Trophoblast cell (in vitro differentiated cells and primary cell): Measurements from ENCODE around the gene TRUB1. TPM values are rescaled to one million over a fixed set of nuclear protein-coding genes. Genes with fewer than 3 reads are reported as not detected.
"Not testable (repeated sequence)": the region's sequence is repeated elsewhere in the genome, so short reads cannot be mapped to it uniquely, and the experiment has no call there.

Experiments used
- DNase-seq, 2 donors: peaks; one replicate each; pipeline ENCODE4 v3.0.0-alpha.2; 2016
- H2AFZ ChIP-seq: 2 replicates; pipeline ENCODE4 v1.6.1; 2013; ENCODE audit warnings: low read length, moderate library complexity, mild to moderate bottlenecking; ENCODE audit not compliant: insufficient read depth, poor library complexity
- H2AK5ac ChIP-seq: 2 replicates; pipeline ENCODE4 v1.6.1; 2013; ENCODE audit warnings: mild to moderate bottlenecking, low read length
- H2BK120ac ChIP-seq: 2 replicates; pipeline ENCODE4 v1.6.1; 2013; ENCODE audit warnings: low read length, mild to moderate bottlenecking, moderate library complexity; ENCODE audit not compliant: insufficient read depth, poor library complexity
- H2BK12ac ChIP-seq: 2 replicates; pipeline ENCODE4 v1.6.1; 2013; ENCODE audit warnings: mild to moderate bottlenecking, low read length, moderate library complexity
- H2BK5ac ChIP-seq: 2 replicates; pipeline ENCODE4 v1.6.1; 2013; ENCODE audit warnings: low read length, low read depth, moderate library complexity, mild to moderate bottlenecking; ENCODE audit not compliant: poor library complexity
- H3K14ac ChIP-seq: 2 replicates; pipeline ENCODE4 v1.6.1; 2013; ENCODE audit warnings: mild to moderate bottlenecking, low read length
- H3K18ac ChIP-seq: 2 replicates; pipeline ENCODE4 v1.6.1; 2013; ENCODE audit warnings: mild to moderate bottlenecking, low read length
- H3K23ac ChIP-seq: 2 replicates; pipeline ENCODE4 v1.6.1; 2013; ENCODE audit warnings: low read length
- H3K27ac ChIP-seq: 2 replicates; pipeline ENCODE4 v1.5.1; 2013; ENCODE audit warnings: low read depth, mild to moderate bottlenecking, inconsistent platforms, low read length, moderate library complexity
- H3K27me3 ChIP-seq: 2 replicates; pipeline ENCODE4 v1.6.1; 2013; ENCODE audit warnings: inconsistent platforms, mild to moderate bottlenecking, low read length, moderate library complexity; ENCODE audit not compliant: insufficient read depth
- H3K36me3 ChIP-seq, 2 experiments: 1 replicate in 1 of 2; 2 replicates in 1 of 2; pipeline ENCODE4 v1.6.1; 2013; ENCODE audit warnings: low read length in 2 of 2, mild to moderate bottlenecking in 2 of 2, moderate library complexity in 1 of 2; ENCODE audit not compliant: insufficient read depth in 2 of 2, control insufficient read depth in 1 of 2
- H3K4ac ChIP-seq: 2 replicates; pipeline ENCODE4 v1.6.1; 2013; ENCODE audit warnings: low read depth, mild to moderate bottlenecking, low read length, moderate library complexity
- H3K4me1 ChIP-seq, 2 experiments: 1 replicate in 1 of 2; 2 replicates in 1 of 2; pipeline ENCODE4 v1.6.1; 2013; ENCODE audit warnings: low read length in 2 of 2, mild to moderate bottlenecking in 2 of 2, moderate library complexity in 1 of 2; ENCODE audit not compliant: insufficient read depth in 2 of 2, control insufficient read depth in 1 of 2
- H3K4me2 ChIP-seq: 2 replicates; pipeline ENCODE4 v1.6.1; 2013; ENCODE audit warnings: inconsistent platforms, mild to moderate bottlenecking, low read length, moderate library complexity
- H3K4me3 ChIP-seq: 2 replicates; pipeline ENCODE4 v1.5.1; 2013; ENCODE audit warnings: mild to moderate bottlenecking, low read depth, low read length, inconsistent platforms
- H3K79me1 ChIP-seq: one replicate; pipeline ENCODE4 v1.6.1; 2013; ENCODE audit warnings: low read length
- H3K79me2 ChIP-seq: 2 replicates; pipeline ENCODE4 v1.6.1; 2013; ENCODE audit warnings: low read length, mild to moderate bottlenecking; ENCODE audit not compliant: control insufficient read depth, insufficient read depth, poor library complexity
- H3K9ac ChIP-seq: 2 replicates; pipeline ENCODE4 v1.6.1; 2013; ENCODE audit warnings: mild to moderate bottlenecking, low read length
- H3K9me3 ChIP-seq: 2 replicates; pipeline ENCODE4 v1.6.1; 2013; ENCODE audit warnings: low read depth, mild to moderate bottlenecking, control low read depth, inconsistent platforms, low read length; ENCODE audit not compliant: insufficient read depth
- H4K12ac ChIP-seq: 2 replicates; pipeline ENCODE4 v1.6.1; 2013; ENCODE audit warnings: low read depth, mild to moderate bottlenecking, low read length, moderate library complexity
- H4K8ac ChIP-seq: 2 replicates; pipeline ENCODE4 v1.6.1; 2013; ENCODE audit warnings: low read depth, mild to moderate bottlenecking, low read length, moderate library complexity
- H4K91ac ChIP-seq: one replicate; pipeline ENCODE4 v1.6.1; 2013; ENCODE audit warnings: low read depth, mild to moderate bottlenecking, low read length, moderate library complexity
- WGBS: extraction: QIAGEN DNeasy Blood & Tissue Kit; methylation state at CpG from one replicate; pipeline ENCODE4 v1.1.7; 2013; ENCODE audit warnings: missing lambda C conversion rate; ENCODE audit not compliant: insufficient read length, insufficient coverage; ENCODE audit errors: extremely low coverage; 5-methylcytosine and 5-hydroxymethylcytosine counted together
- polyA plus RNA-seq: library from polyadenylated mRNA; stranded (reverse); fragments of 200-250 nt; gene quantifications from 2 replicates; pipeline ENCODE4 v1.2.3, GENCODE V29; 2013

The TRUB1 gene
- 10.8 and 11.0 TPM in 2 replicates for polyA plus RNA-seq

DNA sequence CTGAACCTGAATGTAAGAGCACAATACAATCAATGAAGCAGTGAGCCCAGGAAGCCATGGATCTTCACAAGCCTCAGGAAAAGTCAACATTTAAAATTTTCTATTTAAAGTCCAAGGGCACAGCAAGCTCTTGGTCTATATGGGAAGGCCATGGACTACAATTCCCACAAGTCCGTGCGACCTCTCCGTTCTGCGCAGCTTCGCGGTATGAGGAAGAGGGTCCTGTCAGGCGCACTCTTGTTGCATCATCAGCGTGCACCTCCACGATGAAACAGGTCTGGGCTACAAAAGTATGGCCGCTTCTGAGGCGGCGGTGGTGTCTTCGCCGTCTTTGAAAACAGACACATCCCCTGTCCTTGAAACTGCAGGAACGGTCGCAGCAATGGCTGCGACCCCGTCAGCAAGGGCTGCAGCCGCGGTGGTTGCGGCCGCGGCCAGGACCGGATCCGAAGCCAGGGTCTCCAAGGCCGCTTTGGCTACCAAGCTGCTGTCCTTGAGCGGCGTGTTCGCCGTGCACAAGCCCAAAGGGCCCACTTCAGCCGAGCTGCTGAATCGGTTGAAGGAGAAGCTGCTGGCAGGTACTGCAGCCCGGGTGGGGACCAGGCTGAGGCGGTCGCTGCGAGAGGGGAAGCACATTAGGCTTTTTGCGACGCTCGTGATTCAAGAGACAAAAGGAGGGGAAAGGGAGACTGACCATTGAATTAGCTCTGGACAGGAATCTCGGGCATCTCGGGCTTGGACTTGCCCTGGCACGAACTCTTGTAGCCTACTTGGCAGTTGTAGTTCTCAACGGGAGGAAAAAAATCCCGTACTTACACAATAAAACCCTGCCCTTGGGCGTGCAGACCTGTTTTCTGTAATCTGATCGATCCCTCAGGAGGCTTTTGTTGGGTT is at the start of gene TRUB1:
Gene TRUB1 (plus strand): TSS at position 234 of the 894 bp plus-strand sequence. CDS start 59 bp downstream, at position 293.
- Histone ChIP-seq H2AFZ (peak within 1 kb of the TSS; percentile 72), H3K79me2 (peaks cover 5% of the 10 kb centered on the region), H4K12ac (peak within 1 kb of the TSS; percentile 40), H3K27me3 (no peaks in the 10 kb centered on the region), H3K36me3 (peaks cover 3 to 6% of the 10 kb centered on the region in 2 experiments), H4K91ac (peak within 1 kb of the TSS; percentile 76), H2BK12ac (no peak within 1 kb of the TSS), H3K9ac (peak within 1 kb of the TSS; percentile 86), H3K14ac (peak within 1 kb of the TSS; percentile 82), H3K4me1 (peaks cover 3% of the 10 kb centered on the region in 2 experiments), H4K8ac (peak within 1 kb of the TSS; percentile 84), H3K79me1 (peaks cover 6% of the 10 kb centered on the region), H3K23ac (peak within 1 kb of the TSS; percentile 2), H3K9me3 (no peaks in the 10 kb centered on the region), H2BK120ac (peak within 1 kb of the TSS; percentile 50), H3K4me3 (peak within 1 kb of the TSS; percentile 90), H2AK5ac (peak within 1 kb of the TSS; percentile 52), H3K18ac (peak within 1 kb of the TSS; percentile 67), H3K4me2 (peak within 1 kb of the TSS; percentile 68), H3K27ac (peak within 1 kb of the TSS; percentile 58), H3K4ac (peak within 1 kb of the TSS; percentile 75), H2BK5ac (peak within 1 kb of the TSS; percentile 39)
- peak; percentile 92 to 94 for DNase-seq
- WGBS: no CpG with 5 or more reads among the region's 46 CpGs

- Histone ChIP-seq H4K12ac (no peak overlapping the region), H2BK12ac (no peak overlapping the region), H3K27me3 (no peaks in the 10 kb centered on the region), H3K14ac (no peak overlapping the region), H3K79me1 (no peaks in the 10 kb centered on the region), H3K18ac (no peak overlapping the region), H3K36me3 (no peaks in the 10 kb centered on the region), H3K4me2 (no peak overlapping the region), H2AK5ac (no peak overlapping the region), H2BK120ac (no peak overlapping the region), H3K4me1 (no peaks in the 10 kb centered on the region), H3K27ac (no peak overlapping the region), H2AFZ (no peak overlapping the region), H3K4ac (no peak overlapping the region), H3K4me3 (no peak overlapping the region), H2BK5ac (no peak overlapping the region), H4K91ac (no peak overlapping the region), H3K9me3 (no peaks in the 10 kb centered on the region), H3K23ac (no peak overlapping the region), H4K8ac (no peak overlapping the region), H3K9ac (no peak overlapping the region), H3K79me2 (no peaks in the 10 kb centered on the region)
- no CpG with 5 or more reads among the region's 5 CpGs for WGBS
- DNase-seq: no peak
Observed at GRCh38 chr10:114893251-114893650, 44.7 kb upstream of the TRUB1 start.

DNA sequence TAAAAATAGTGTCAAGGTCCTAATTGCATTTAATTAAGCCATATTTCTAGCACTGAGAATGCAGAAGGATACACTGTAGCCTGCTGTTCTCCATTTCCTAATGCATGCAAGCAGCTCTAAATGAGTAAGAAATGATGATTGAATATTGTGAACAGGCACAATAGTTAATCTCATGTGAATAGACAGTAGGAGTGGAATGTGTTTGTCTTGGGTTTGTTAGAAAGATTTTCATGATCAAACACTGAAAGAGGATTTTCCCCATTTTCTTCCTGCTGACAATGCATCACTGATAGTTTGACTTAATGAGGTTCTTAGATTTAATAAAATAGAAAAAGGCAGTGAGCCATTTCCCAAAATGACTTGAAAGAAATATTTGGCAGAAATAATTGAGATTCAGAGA is 43.1 kb upstream of the TRUB1 start:
- H2AFZ ChIP-seq: no peak overlapping the region
- H3K36me3 ChIP-seq: no peaks in the 10 kb centered on the region
- H3K4me1 ChIP-seq: no peaks in the 10 kb centered on the region
- H3K23ac ChIP-seq: no peak overlapping the region
- H4K91ac ChIP-seq: no peak overlapping the region
- H2AK5ac ChIP-seq: no peak overlapping the region
- no peak overlapping the region for H3K4ac ChIP-seq
- no peak overlapping the region for H3K14ac ChIP-seq
- H3K4me3 ChIP-seq: no peak overlapping the region
- no peak for DNase-seq
- no peak overlapping the region for H4K12ac ChIP-seq
- no peak overlapping the region for H4K8ac ChIP-seq
- H2BK5ac ChIP-seq: no peak overlapping the region
- H3K18ac ChIP-seq: no peak overlapping the region
- no peak overlapping the region for H2BK120ac ChIP-seq
- H3K4me2 ChIP-seq: no peak overlapping the region
- H3K79me1 ChIP-seq: no peaks in the 10 kb centered on the region
- no peak overlapping the region for H3K9ac ChIP-seq
- no peaks in the 10 kb centered on the region for H3K9me3 ChIP-seq
- no peaks in the 10 kb centered on the region for H3K27me3 ChIP-seq
- H3K27ac ChIP-seq: no peak overlapping the region
- no peaks in the 10 kb centered on the region for H3K79me2 ChIP-seq
- no peak overlapping the region for H2BK12ac ChIP-seq

GRCh38 chr10:114897011-114897410 is 41.0 kb upstream of the TRUB1 start:
- not testable (repeated sequence) for H3K27ac ChIP-seq, H3K14ac ChIP-seq, H3K4me3 ChIP-seq, H3K36me3 ChIP-seq, H2BK120ac ChIP-seq, H3K18ac ChIP-seq, H4K8ac ChIP-seq, H2BK5ac ChIP-seq, H2BK12ac ChIP-seq, H3K23ac ChIP-seq, H3K9me3 ChIP-seq, H3K9ac ChIP-seq, H3K79me2 ChIP-seq, DNase-seq, H2AFZ ChIP-seq, H3K4me1 ChIP-seq, H3K4ac ChIP-seq, H2AK5ac ChIP-seq, H4K91ac ChIP-seq, H3K4me2 ChIP-seq, H3K79me1 ChIP-seq, H3K27me3 ChIP-seq, H4K12ac ChIP-seq
- WGBS: no CpG with 5 or more reads among the region's 6 CpGs
